Tibial nerve (tissue), 4 donors: Measurements from ENCODE around the gene YARS1.

Source experiments
- CTCF ChIP-seq, 5 experiments: fragments of 200-600 bp in 3 of 5; fragments of 450-650 bp in 2 of 5; sonication (generic) in 3 of 5; IDR thresholded peaks; one replicate each; pipeline ENCODE4 v1.5.1; 2016 to 2019; ENCODE audit warnings: antibody characterized with exemption in 5 of 5, mild to moderate bottlenecking in 3 of 5, moderate library complexity in 2 of 5
- EP300 ChIP-seq, 2 donors: sonication (generic); formaldehyde crosslinking; IDR thresholded peaks; one replicate each; pipeline ENCODE4 v1.6.1; 2017; ENCODE audit warnings: antibody characterized with exemption in 2 of 2, mild to moderate bottlenecking in 1 of 2
- POLR2A ChIP-seq, 2 donors: fragments of 450-650 bp; IDR thresholded peaks; one replicate each; pipeline ENCODE4 v1.6.1; 2017; ENCODE audit warnings: antibody characterized with exemption in 2 of 2, mild to moderate bottlenecking in 2 of 2, moderate library complexity in 2 of 2

DNA sequence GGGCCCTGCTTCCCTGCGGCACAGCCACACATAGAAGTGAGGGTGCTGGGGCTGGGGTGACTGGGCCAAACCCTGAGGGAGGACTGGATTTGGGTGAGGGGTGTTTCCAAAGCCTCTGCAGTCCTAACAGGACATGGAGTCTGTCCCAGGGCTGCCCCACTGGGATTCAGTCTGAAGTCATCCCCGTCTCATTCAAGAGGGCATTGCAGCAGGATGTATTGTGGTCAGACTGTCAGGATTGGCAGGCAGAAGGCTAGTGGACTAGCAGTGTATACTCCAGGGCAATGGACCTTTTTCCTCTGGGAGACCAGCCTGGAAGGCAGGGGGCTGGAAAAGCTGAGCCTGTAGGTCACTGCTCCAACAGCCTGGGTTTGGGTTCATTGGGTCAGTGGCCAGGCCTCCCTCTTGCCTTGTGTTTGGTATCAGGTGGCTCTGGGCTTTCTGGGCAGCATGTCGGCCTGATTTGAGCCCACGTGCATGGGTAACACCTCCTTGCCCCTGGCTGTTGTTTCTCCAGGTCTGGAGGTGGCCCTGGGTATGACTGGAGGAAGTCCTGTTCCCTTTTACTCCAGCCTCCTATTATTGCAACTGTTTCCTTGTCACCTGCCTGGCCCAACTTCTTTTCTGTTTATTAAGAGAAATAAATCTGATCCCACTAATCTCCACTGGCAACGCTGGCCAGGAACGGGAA is 73.6 kb downstream of the YARS1 start:
- TF ChIP-seq EP300 (IDR thresholded peaks at IDR 0.05) (no peak), CTCF (IDR thresholded peaks at IDR 0.05) (no peak), POLR2A (IDR thresholded peaks at IDR 0.05) (no peak)
